H1 (cell line): Measurements from ENCODE around the gene NIPAL1. TPM values are rescaled to one million over a fixed set of nuclear protein-coding genes. Genes with fewer than 3 reads are reported as not detected.
A peak's percentile ranks its signal among the peaks of the same experiment; 100 is the strongest.

Experiments used
- CTCF ChIA-PET: fragments of 300-600 bp; sonication (Branson Sonifier 250); formaldehyde crosslinking; loops from one replicate; lab custom pipeline; 2021; ENCODE audit not compliant: partially characterized antibody; lab: Charles Lee
- POLR2A ChIA-PET: fragments of 300-600 bp; sonication (Branson Sonifier 250); formaldehyde crosslinking; loops from one replicate; lab custom pipeline; 2021; ENCODE audit warnings: inconsistent platforms; ENCODE audit not compliant: partially characterized antibody; lab: Charles Lee
- DNase-seq, 2 experiments: peaks; one replicate each; pipeline versions ENCODE4 v3.0.0 to v3.0.0-alpha.2; 2010 to 2022; ENCODE audit warnings: low spot score in 2 of 2, low read depth in 1 of 2, mixed read lengths in 1 of 2
- FAIRE-seq: peaks from 2 replicates; lab custom pipeline; 2011; peaks lifted over from hg19 to GRCh38; lab: Jason Lieb, UNC
- H2AFZ ChIP-seq: 2 replicates; pipeline ENCODE4 v1.8.1; 2012; ENCODE audit warnings: low read length, inconsistent platforms
- H2AK5ac ChIP-seq: 2 replicates; pipeline ENCODE4 v1.6.1; 2013; ENCODE audit warnings: low read depth, low read length
- H2BK120ac ChIP-seq: replicated peaks from 2 replicates; pipeline ENCODE3; 2013; ENCODE audit warnings: low read depth, low read length, inconsistent platforms
- H2BK12ac ChIP-seq: 2 replicates; pipeline ENCODE4 v1.6.1; 2013; ENCODE audit warnings: low read depth, low read length
- H2BK15ac ChIP-seq: 2 replicates; pipeline ENCODE4 v1.6.1; 2013; ENCODE audit warnings: low read length
- H2BK20ac ChIP-seq: 2 replicates; pipeline ENCODE4 v1.6.1; 2013; ENCODE audit warnings: low read length
- H2BK5ac ChIP-seq: 2 replicates; pipeline ENCODE4 v1.6.1; 2013; ENCODE audit warnings: low read depth, low read length
- H3K14ac ChIP-seq: 2 replicates; pipeline ENCODE4 v1.6.1; 2013; ENCODE audit warnings: inconsistent platforms; ENCODE audit not compliant: insufficient read length
- H3K18ac ChIP-seq: 2 replicates; pipeline ENCODE4 v1.6.1; 2013; ENCODE audit warnings: low read length; ENCODE audit errors: extremely low read depth
- H3K23ac ChIP-seq: 2 replicates; pipeline ENCODE4 v1.6.1; 2013; ENCODE audit warnings: inconsistent platforms; ENCODE audit not compliant: insufficient read length
- H3K23me2 ChIP-seq: 2 replicates; pipeline ENCODE4 v1.6.1; 2013; ENCODE audit warnings: low read depth, low read length
- H3K27ac ChIP-seq: 2 replicates; pipeline ENCODE4 v1.6.1; 2011; ENCODE audit warnings: low read depth, low read length, inconsistent platforms
- H3K27me3 ChIP-seq, 4 experiments: replicated peaks in 1 of 4; 1 replicate in 1 of 4; 2 replicates in 3 of 4; pipeline versions ENCODE4 v1.6.1 to v1.8.1; 2011 to 2013; ENCODE audit warnings: low read length in 3 of 4, mild to moderate bottlenecking in 3 of 4, inconsistent platforms in 2 of 4, mixed read lengths in 2 of 4, moderate library complexity in 1 of 4; ENCODE audit not compliant: control insufficient read depth in 3 of 4, insufficient read depth in 3 of 4; ENCODE audit errors: extremely low read depth in 1 of 4
- H3K36me3 ChIP-seq, 4 experiments: 2 replicates each; pipeline versions ENCODE4 v1.6.1 to v1.8.1; 2011 to 2013; ENCODE audit warnings: mild to moderate bottlenecking in 4 of 4, low read length in 3 of 4, moderate library complexity in 2 of 4, control low read depth in 1 of 4, inconsistent platforms in 1 of 4; ENCODE audit not compliant: insufficient read depth in 4 of 4, control insufficient read depth in 2 of 4
- H3K4ac ChIP-seq: replicated peaks from 2 replicates; pipeline ENCODE3; 2013; ENCODE audit warnings: low read length, low read depth, mixed read lengths, inconsistent platforms; ENCODE audit not compliant: insufficient read length
- H3K4me1 ChIP-seq, 4 experiments: replicated peaks in 1 of 4; 1 replicate in 1 of 4; 2 replicates in 3 of 4; pipeline versions ENCODE4 v1.6.1 to v1.8.1; 2011 to 2013; ENCODE audit warnings: low read length in 3 of 4, inconsistent platforms in 2 of 4, mixed read lengths in 1 of 4; ENCODE audit not compliant: insufficient read depth in 4 of 4, control insufficient read depth in 3 of 4
- H3K4me2 ChIP-seq, 2 experiments: 2 replicates each; pipeline versions ENCODE4 v1.6.1 to v1.8.1; 2011 to 2013; ENCODE audit warnings: low read depth in 2 of 2, low read length in 2 of 2, control low read depth in 1 of 2, inconsistent platforms in 1 of 2, mild to moderate bottlenecking in 1 of 2; ENCODE audit not compliant: insufficient read depth in 1 of 2
- H3K4me3 ChIP-seq, 4 experiments: fragments of 200-600, 300-600 bp in 1 of 4; sonication (generic), shearing (Covaris generic), sonication (Bioruptor Twin) in 1 of 4; 2 replicates each; pipeline versions ENCODE4 v1.5.1 to v1.8.1; 2011 to 2016; ENCODE audit warnings: low read length in 4 of 4, low read depth in 3 of 4, control low read depth in 2 of 4, inconsistent platforms in 2 of 4, mild to moderate bottlenecking in 2 of 4, mixed read lengths in 1 of 4, moderate library complexity in 1 of 4; ENCODE audit not compliant: insufficient read depth in 2 of 4; ENCODE audit errors: extremely low read depth in 1 of 4
- H3K56ac ChIP-seq: replicated peaks from 2 replicates; pipeline ENCODE3; 2013; ENCODE audit warnings: low read depth, mild to moderate bottlenecking, mixed read lengths, low read length, inconsistent platforms; ENCODE audit not compliant: insufficient read length
- H3K79me1 ChIP-seq: 2 replicates; pipeline ENCODE4 v1.6.1; 2013; ENCODE audit warnings: low read depth, low read length, control low read depth
- H3K79me2 ChIP-seq, 2 experiments: 2 replicates each; pipeline versions ENCODE4 v1.6.1 to v1.8.1; 2012 to 2013; ENCODE audit warnings: low read length in 2 of 2, mild to moderate bottlenecking in 2 of 2, inconsistent platforms in 1 of 2; ENCODE audit not compliant: insufficient read depth in 2 of 2, control insufficient read depth in 1 of 2
- H3K9ac ChIP-seq, 4 experiments: replicated peaks in 1 of 4; 1 replicate in 1 of 4; 2 replicates in 3 of 4; pipeline versions ENCODE4 v1.6.1 to v1.8.1; 2011 to 2013; ENCODE audit warnings: low read depth in 3 of 4, low read length in 3 of 4, control low read depth in 2 of 4, mild to moderate bottlenecking in 2 of 4, moderate library complexity in 2 of 4, inconsistent platforms in 1 of 4; ENCODE audit errors: extremely low read depth in 1 of 4
- H3K9me3 ChIP-seq, 2 experiments: 2 replicates each; pipeline versions ENCODE4 v1.6.1 to v1.8.1; 2012 to 2013; ENCODE audit warnings: mild to moderate bottlenecking in 2 of 2, moderate library complexity in 2 of 2, control low read depth in 1 of 2, inconsistent platforms in 1 of 2, low read depth in 1 of 2, low read length in 1 of 2, mixed read lengths in 1 of 2; ENCODE audit not compliant: insufficient read depth in 2 of 2
- H4K20me1 ChIP-seq, 2 experiments: replicated peaks in 1 of 2; 2 replicates each; pipeline versions ENCODE3 to v1.8.1; 2011 to 2013; ENCODE audit warnings: inconsistent platforms in 2 of 2, low read length in 2 of 2, mild to moderate bottlenecking in 1 of 2; ENCODE audit not compliant: insufficient read depth in 2 of 2, control insufficient read depth in 1 of 2
- H4K5ac ChIP-seq: 2 replicates; pipeline ENCODE4 v1.6.1; 2013; ENCODE audit warnings: low read length, low read depth, mixed read lengths, inconsistent platforms; ENCODE audit not compliant: insufficient read length
- H4K8ac ChIP-seq: 2 replicates; pipeline ENCODE4 v1.8.0; 2013; ENCODE audit warnings: mild to moderate bottlenecking, moderate library complexity, low read length, inconsistent platforms; ENCODE audit not compliant: insufficient read depth; ENCODE audit errors: extremely low read depth
- H4K91ac ChIP-seq: replicated peaks from 2 replicates; pipeline ENCODE3; 2013; ENCODE audit warnings: low read length, mixed read lengths, inconsistent platforms; ENCODE audit not compliant: insufficient read length
- CTBP2 ChIP-seq: IDR thresholded peaks from 2 replicates; pipeline ENCODE4 v1.7.0; 2011; ENCODE audit warnings: borderline replicate concordance, mild to moderate bottlenecking, moderate library complexity, mixed read lengths, low read length; ENCODE audit not compliant: insufficient read depth, insufficient read length
- EP300 ChIP-seq, 2 experiments: IDR thresholded peaks; 1 replicate in 1 of 2; 2 replicates in 1 of 2; pipeline ENCODE4 v1.6.1; 2011 to 2012; ENCODE audit warnings: low read depth in 2 of 2, low read length in 2 of 2, mild to moderate bottlenecking in 2 of 2, borderline replicate concordance in 1 of 2, inconsistent platforms in 1 of 2, moderate library complexity in 1 of 2
- NANOG ChIP-seq: IDR thresholded peaks from 2 replicates; pipeline ENCODE4 v1.6.1; 2011; ENCODE audit warnings: low read length, low read depth, mild to moderate bottlenecking, inconsistent platforms; ENCODE audit not compliant: insufficient read depth, poor library complexity, severe bottlenecking
- RFX5 ChIP-seq: IDR thresholded peaks from 2 replicates; pipeline ENCODE4 v1.6.1; 2011; ENCODE audit warnings: low read depth, low read length, improper control_type of control experiment, borderline replicate concordance
- SAP30 ChIP-seq: fragments of 300-600 bp; sonication (generic); IDR thresholded peaks from 2 replicates; pipeline ENCODE4 v1.7.1; 2012; ENCODE audit warnings: low read length, moderate library complexity, mild to moderate bottlenecking, inconsistent platforms; ENCODE audit not compliant: insufficient read depth, insufficient replicate concordance
- TAF1 ChIP-seq: IDR thresholded peaks from 2 replicates; pipeline ENCODE4 v1.6.1; 2011; ENCODE audit warnings: mild to moderate bottlenecking, low read depth, low read length
- WGBS, 2 experiments: shearing (Covaris generic) in 1 of 2; methylation state at CpG; one replicate each; pipeline versions ENCODE4 v1.1.6 to v1.1.7; 2013 to 2015; ENCODE audit warnings: low lambda C conversion rate in 2 of 2, mixed read lengths in 2 of 2, inconsistent platforms in 1 of 2, low coverage in 1 of 2, missing lambda C conversion rate in 1 of 2; ENCODE audit not compliant: insufficient replicate concordance in 2 of 2, insufficient coverage in 1 of 2, insufficient read length in 1 of 2; ENCODE audit errors: extremely low coverage in 1 of 2, missing lambda C conversion rate in 1 of 2; 5-methylcytosine and 5-hydroxymethylcytosine counted together
- polyA plus RNA-seq, 7 experiments: library from polyadenylated mRNA; depleted of rRNA in 3 of 7; stranded (reverse) in 5 of 7; unstranded in 2 of 7; fragments of >200 nt in 5 of 7; fragments of 200-250 nt in 2 of 7; gene quantifications; 1 replicate in 5 of 7; 2 replicates in 1 of 7; 4 replicates in 1 of 7; pipeline versions ENCODE4 v1.2.1 to v1.2.3, GENCODE V29; 2011 to 2013; ENCODE audit warnings: missing spikeins in 2 of 7, mixed read lengths in 2 of 7
- total RNA-seq: library from RNA; stranded (reverse); fragmentation: NEBNext Ultra II Directional; extraction: Animal tissue kit (Norgen Biotek cat#: 25700); gene quantifications from 2 replicates; pipeline ENCODE4 v1.2.1, GENCODE V29; 2021

The NIPAL1 gene
- total and polyA plus RNA-seq, 2 of the 8 experiments (the other 6 are each of a cell fraction or from before 2014, with no cell fraction given), result 1.4 to 4.9 TPM

- H3K4me3 ChIP-seq, result no peak overlapping the region; a peak in 1 of 8 replicates
- H4K20me1 ChIP-seq, result no peaks in the 10 kb centered on the region
- no peaks in the 10 kb centered on the region for H3K79me1 ChIP-seq
- TF ChIP-seq TAF1, result no peak
- TF ChIP-seq RFX5, result no peak
- TF ChIP-seq SAP30, result no peak
- no peak for TF ChIP-seq EP300 (IDR thresholded peaks at IDR 0.05; ENCODE audit: borderline replicate concordance in 1 of 2, low read depth in 2 of 2, low read length in 2 of 2)
- TF ChIP-seq CTBP2, result no peak
- TF ChIP-seq NANOG, result no peak
Observed at GRCh38 chr4:48018112-48018511, 1.5 kb downstream of the NIPAL1 start.

More at GRCh38 chr4:48018112-48018511, 1.5 kb downstream of the NIPAL1 start:
- peaks cover 0 to 14% (median 6%) of the 10 kb centered on the region in 4 experiments; a peak in 5 of 7 replicates for H3K27me3 ChIP-seq
- H2BK15ac ChIP-seq, result no peak overlapping the region
- no peak overlapping the region for H4K91ac ChIP-seq
- 94% methylated on average over 2 of the region's 2 CpGs; no CpG with 5 or more reads in 1 of the 2 experiments for WGBS, 2 experiments
- H3K27ac ChIP-seq, result no peak overlapping the region
- no peak overlapping the region for H2BK5ac ChIP-seq
- FAIRE-seq, result no peak
- H2BK120ac ChIP-seq, result no peak overlapping the region
- no peak overlapping the region for H2AK5ac ChIP-seq
- no peak overlapping the region for H2BK12ac ChIP-seq
- 0 out of 7 replicates have a peak, but pooled peaks cover 0 to 2% (median 0%) of the 10 kb centered on the region in 4 experiments for H3K4me1 ChIP-seq
- H3K79me2 ChIP-seq, result no peaks in the 10 kb centered on the region
- peaks cover 9% of the 10 kb centered on the region; the same call in 1 of the 2 replicates for H3K23me2 ChIP-seq
- no peak overlapping the region for H3K4ac ChIP-seq
- H3K36me3 ChIP-seq, result no peaks in the 10 kb centered on the region
- H4K5ac ChIP-seq, result no peak overlapping the region
- H3K18ac ChIP-seq, result no peak overlapping the region
- ChIA-PET POLR2A (interaction anchor here (1.0 to 1.1 kb wide), 2 partner anchors 13 to 14 kb away, joined by 3 to 6 read pairs; no protein-coding TSS in a partner anchor), CTCF (interaction anchor here (0.6 to 3.9 kb wide), 12 partner anchors 12 to 313 kb away, joined by 3 to 45 read pairs (median 4); no protein-coding TSS in a partner anchor)
- H3K56ac ChIP-seq, result no peak overlapping the region
- H3K9ac ChIP-seq, result no peak overlapping the region
- no peak overlapping the region for H3K14ac ChIP-seq
- no peak overlapping the region for H4K8ac ChIP-seq
- H2BK20ac ChIP-seq, result no peak overlapping the region
- H3K9me3 ChIP-seq, result no peaks in the 10 kb centered on the region
- no peak overlapping the region for H3K23ac ChIP-seq
- DNase-seq, result no peak
- no peak overlapping the region for H2AFZ ChIP-seq
- peak overlapping the region in 1 of 2 experiments; percentile 73; a peak in 1 of 4 replicates for H3K4me2 ChIP-seq
